Nephron (organoid): ENCODE measurements around the gene PIGU.
A peak's percentile ranks its signal among the peaks of the same experiment; 100 is the strongest.

Experiments
- H3K27ac Mint-ChIP-seq, 3 experiments: 2 replicates each; pipeline ENCODE4 v1.8.0; 2020; ENCODE audit warnings: mixed read lengths in 3 of 3, mild to moderate bottlenecking in 2 of 3, moderate library complexity in 1 of 3
- H3K27me3 Mint-ChIP-seq: 2 replicates; pipeline ENCODE4 v1.8.0; 2021; ENCODE audit warnings: low read depth, mild to moderate bottlenecking, moderate library complexity, mixed read lengths
- H3K36me3 Mint-ChIP-seq: 2 replicates; pipeline ENCODE4 v1.8.0; 2020; ENCODE audit warnings: low read depth, mixed read lengths
- H3K4me1 Mint-ChIP-seq: 2 replicates; pipeline ENCODE4 v1.8.0; 2020; ENCODE audit warnings: mixed read lengths
- H3K4me3 Mint-ChIP-seq, 3 experiments: 2 replicates each; pipeline ENCODE4 v1.8.0; 2020; ENCODE audit warnings: mild to moderate bottlenecking in 3 of 3, mixed read lengths in 3 of 3, moderate library complexity in 2 of 3
- H3K9me3 Mint-ChIP-seq: 2 replicates; pipeline ENCODE4 v1.8.0; 2020; ENCODE audit warnings: mixed read lengths
- TF ChIP-seq, protein P1 (sequence below), 3 experiments: fragments of 200-600 bp; sonication (generic); IDR thresholded peaks; one replicate each; pipeline ENCODE4 v1.5.0; 2021; ENCODE audit warnings: antibody characterized with exemption in 3 of 3; ENCODE audit not compliant: unreplicated experiment in 3 of 3

The PIGU gene

GRCh38 chr20:34710861-34711574 is 34.1 kb upstream of the PIGU start:
- peak overlapping the region; percentile 84 to 87 (median 85) for H3K4me3 Mint-ChIP-seq
- H3K4me1 Mint-ChIP-seq = peaks cover 23% of the 10 kb centered on the region
- peaks cover 28% of the 10 kb centered on the region for H3K36me3 Mint-ChIP-seq
- TF ChIP-seq, protein P1, sequence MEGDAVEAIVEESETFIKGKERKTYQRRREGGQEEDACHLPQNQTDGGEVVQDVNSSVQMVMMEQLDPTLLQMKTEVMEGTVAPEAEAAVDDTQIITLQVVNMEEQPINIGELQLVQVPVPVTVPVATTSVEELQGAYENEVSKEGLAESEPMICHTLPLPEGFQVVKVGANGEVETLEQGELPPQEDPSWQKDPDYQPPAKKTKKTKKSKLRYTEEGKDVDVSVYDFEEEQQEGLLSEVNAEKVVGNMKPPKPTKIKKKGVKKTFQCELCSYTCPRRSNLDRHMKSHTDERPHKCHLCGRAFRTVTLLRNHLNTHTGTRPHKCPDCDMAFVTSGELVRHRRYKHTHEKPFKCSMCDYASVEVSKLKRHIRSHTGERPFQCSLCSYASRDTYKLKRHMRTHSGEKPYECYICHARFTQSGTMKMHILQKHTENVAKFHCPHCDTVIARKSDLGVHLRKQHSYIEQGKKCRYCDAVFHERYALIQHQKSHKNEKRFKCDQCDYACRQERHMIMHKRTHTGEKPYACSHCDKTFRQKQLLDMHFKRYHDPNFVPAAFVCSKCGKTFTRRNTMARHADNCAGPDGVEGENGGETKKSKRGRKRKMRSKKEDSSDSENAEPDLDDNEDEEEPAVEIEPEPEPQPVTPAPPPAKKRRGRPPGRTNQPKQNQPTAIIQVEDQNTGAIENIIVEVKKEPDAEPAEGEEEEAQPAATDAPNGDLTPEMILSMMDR (IDR thresholded peaks at IDR 0.05; ENCODE audit: unreplicated experiment in 3 of 3) = no peak
- peaks cover 9% of the 10 kb centered on the region for H3K27me3 Mint-ChIP-seq
- H3K27ac Mint-ChIP-seq = peak overlapping the region in 1 of 3 experiments; percentile 11
- H3K9me3 Mint-ChIP-seq = no peaks in the 10 kb centered on the region

DNA sequence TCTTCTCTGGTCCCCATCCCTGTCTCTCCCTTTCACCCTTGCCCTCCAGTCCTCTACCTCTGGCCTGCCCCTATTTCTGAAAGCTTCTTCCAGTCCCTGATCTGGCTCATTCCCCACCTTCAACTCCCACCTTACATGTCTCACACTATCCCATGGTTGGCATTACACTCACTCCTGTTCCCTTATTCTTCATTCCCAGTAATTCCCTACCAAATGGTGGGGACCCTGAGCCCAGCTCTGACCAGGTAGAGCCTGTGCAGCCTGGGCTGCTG is 33.6 kb upstream of the PIGU start:
- TF ChIP-seq, protein P1 (IDR thresholded peaks at IDR 0.05; ENCODE audit: unreplicated experiment in 3 of 3) = no peak
- no peaks in the 10 kb centered on the region for H3K9me3 Mint-ChIP-seq
- peak overlapping the region; percentile 84 to 87 (median 85) for H3K4me3 Mint-ChIP-seq
- H3K4me1 Mint-ChIP-seq = peaks cover 26% of the 10 kb centered on the region
- H3K27me3 Mint-ChIP-seq = peaks cover 9% of the 10 kb centered on the region
- H3K27ac Mint-ChIP-seq = peak overlapping the region in 1 of 3 experiments; percentile 11
- H3K36me3 Mint-ChIP-seq = peaks cover 28% of the 10 kb centered on the region

- H3K36me3 Mint-ChIP-seq = peaks cover 23% of the 10 kb centered on the region
- H3K4me3 Mint-ChIP-seq = peak overlapping the region; percentile 87
- H3K4me1 Mint-ChIP-seq = peaks cover 31% of the 10 kb centered on the region
These were observed 33.1 kb upstream of the PIGU start for GRCh38 chr20:34709831-34710567.

DNA sequence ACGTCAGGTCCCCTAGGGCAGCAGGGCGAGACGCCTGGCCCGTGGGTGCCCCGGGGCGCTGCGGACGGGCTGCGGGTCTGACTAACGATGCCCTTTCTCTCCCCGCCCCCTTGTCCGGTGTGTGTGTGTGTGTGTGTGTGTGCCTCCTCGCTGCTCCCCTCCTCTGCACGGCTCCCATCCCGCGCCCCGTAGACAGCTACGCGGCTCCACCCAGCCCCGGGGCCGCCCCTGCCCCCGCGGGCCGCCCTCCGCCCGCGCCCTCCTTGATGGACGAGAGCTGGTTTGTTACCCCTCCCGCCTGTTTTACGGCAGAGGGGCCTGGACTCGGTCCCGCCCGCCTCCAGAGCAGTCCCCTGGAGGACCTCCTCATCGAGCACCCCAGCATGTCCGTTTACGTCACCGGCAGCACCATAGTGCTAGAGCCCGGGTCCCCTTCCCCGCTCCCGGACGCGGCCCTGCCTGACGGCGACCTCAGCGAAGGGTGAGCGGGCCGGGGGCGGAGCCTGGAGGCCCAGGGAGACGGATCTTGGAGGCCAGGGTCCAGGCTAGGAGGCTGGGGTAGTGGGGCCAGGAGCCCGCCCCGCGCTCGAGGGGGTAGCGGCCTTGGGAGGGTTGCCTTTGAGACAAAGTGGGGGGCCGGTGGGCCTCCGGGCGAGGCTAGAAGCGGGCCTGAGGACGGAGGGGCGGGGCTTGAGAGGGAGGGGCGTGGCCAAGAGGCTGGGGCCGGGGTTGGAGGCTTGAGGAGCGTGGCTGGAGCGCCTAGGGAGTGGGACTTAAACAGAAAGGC is 32.3 kb upstream of the PIGU start:
- Mint-ChIP-seq H3K9me3 (no peaks in the 10 kb centered on the region), H3K4me3 (peak overlapping the region; percentile 87), H3K4me1 (peaks cover 32% of the 10 kb centered on the region), H3K27ac (peak overlapping the region in 2 of 3 experiments; percentile 43 to 75), H3K36me3 (peaks cover 15% of the 10 kb centered on the region), H3K27me3 (peaks cover 9% of the 10 kb centered on the region)
- TF ChIP-seq, protein P1 (IDR thresholded peaks at IDR 0.05; ENCODE audit: unreplicated experiment in 3 of 3) = no peak

More at GRCh38 chr20:34709831-34710567, 33.1 kb upstream of the PIGU start:
- peaks cover 9% of the 10 kb centered on the region for H3K27me3 Mint-ChIP-seq
- TF ChIP-seq, protein P1 (IDR thresholded peaks at IDR 0.05; ENCODE audit: unreplicated experiment in 3 of 3) = peak in 2 of 3 experiments; percentile 18 to 41
- no peaks in the 10 kb centered on the region for H3K9me3 Mint-ChIP-seq
- peak overlapping the region in 2 of 3 experiments; percentile 43 to 75 for H3K27ac Mint-ChIP-seq

GRCh38 chr20:34708621-34709043 is 31.7 kb upstream of the PIGU start:
- H3K4me3 Mint-ChIP-seq = peak overlapping the region; percentile 79 to 87 (median 87)
- TF ChIP-seq, protein P1 (IDR thresholded peaks at IDR 0.05; ENCODE audit: unreplicated experiment in 3 of 3) = peak; percentile 40 to 56 (median 49)
- H3K36me3 Mint-ChIP-seq = peaks cover 14% of the 10 kb centered on the region
- peaks cover 30% of the 10 kb centered on the region for H3K4me1 Mint-ChIP-seq
- peak overlapping the region in 2 of 3 experiments; percentile 4 to 16 for H3K27ac Mint-ChIP-seq
- peaks cover 9% of the 10 kb centered on the region for H3K27me3 Mint-ChIP-seq
- no peaks in the 10 kb centered on the region for H3K9me3 Mint-ChIP-seq
